ENCODE data around the gene NEURL1.
"Not testable (repeated sequence)": the region's sequence is repeated elsewhere in the genome, so short reads cannot be mapped to it uniquely, and the experiment has no call there.

The NEURL1 gene

DNA sequence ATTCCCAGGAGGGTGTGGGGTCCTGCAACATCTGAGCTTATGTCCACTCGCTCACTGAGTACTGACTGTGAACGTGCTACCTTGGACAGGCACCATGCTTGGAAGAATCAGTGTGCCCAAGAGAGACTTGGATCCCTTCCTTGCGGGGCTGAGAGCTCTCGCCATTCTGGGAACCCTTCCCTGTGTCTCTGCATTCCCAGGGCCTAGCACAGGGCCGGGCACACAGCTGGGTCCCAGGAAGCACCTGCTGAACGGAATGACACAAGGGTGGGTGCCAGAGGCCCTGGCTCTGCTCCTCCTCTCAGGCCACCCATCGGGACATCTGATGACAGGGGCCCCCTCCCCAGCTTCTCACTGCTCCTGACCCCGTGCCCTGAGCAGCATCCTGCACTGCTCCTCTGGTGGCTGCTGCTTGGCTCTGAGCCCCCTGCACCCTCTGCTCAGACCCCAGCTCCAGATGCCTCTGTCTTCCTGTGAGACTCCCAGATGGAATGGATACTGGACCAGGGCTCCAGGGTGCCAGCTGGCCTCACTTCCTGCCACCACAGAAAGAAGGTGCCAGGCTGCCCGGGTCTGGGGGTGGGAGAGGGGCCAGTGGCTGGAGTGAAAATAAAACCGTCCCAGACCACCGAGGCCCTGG is 129.6 kb downstream of the NEURL1 start:
- Mint-ChIP-seq H3K4me3 (no peak overlapping the region), H3K27me3 (no peaks in the 10 kb centered on the region), H3K4me1 (no peaks in the 10 kb centered on the region), H3K27ac (no peak overlapping the region), H3K36me3 (peaks cover 3% of the 10 kb centered on the region), H3K9me3 (no peaks in the 10 kb centered on the region)
- no peak for DNase-seq
- CTCF ChIA-PET, result no interaction called here

DNA sequence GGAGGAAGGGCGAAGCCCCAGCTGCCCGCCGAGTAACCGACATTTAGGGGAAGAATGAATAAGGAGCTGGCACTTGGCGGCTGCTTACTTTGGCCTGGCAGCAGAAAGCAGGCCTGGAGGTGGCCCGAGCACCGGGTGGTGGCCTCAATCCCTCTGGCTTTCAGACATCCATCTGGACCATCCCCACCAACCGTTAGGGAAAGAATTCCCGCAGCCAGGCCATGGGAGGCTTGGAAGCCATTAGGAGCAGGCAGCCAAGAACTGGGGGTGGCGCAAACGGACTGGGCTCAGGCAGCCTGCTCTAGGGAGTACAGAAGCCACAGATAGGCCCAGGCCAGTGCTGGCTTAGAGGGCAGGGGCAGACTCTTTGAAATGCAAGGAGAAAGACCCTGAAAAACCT is 132.7 kb downstream of the NEURL1 start:
- CTCF ChIA-PET, result interaction anchor here (0.7 kb wide), 1 partner anchor 60 kb away, joined by 3 read pairs; no protein-coding TSS in a partner anchor
- H3K27ac Mint-ChIP-seq, result no peak overlapping the region

DNA sequence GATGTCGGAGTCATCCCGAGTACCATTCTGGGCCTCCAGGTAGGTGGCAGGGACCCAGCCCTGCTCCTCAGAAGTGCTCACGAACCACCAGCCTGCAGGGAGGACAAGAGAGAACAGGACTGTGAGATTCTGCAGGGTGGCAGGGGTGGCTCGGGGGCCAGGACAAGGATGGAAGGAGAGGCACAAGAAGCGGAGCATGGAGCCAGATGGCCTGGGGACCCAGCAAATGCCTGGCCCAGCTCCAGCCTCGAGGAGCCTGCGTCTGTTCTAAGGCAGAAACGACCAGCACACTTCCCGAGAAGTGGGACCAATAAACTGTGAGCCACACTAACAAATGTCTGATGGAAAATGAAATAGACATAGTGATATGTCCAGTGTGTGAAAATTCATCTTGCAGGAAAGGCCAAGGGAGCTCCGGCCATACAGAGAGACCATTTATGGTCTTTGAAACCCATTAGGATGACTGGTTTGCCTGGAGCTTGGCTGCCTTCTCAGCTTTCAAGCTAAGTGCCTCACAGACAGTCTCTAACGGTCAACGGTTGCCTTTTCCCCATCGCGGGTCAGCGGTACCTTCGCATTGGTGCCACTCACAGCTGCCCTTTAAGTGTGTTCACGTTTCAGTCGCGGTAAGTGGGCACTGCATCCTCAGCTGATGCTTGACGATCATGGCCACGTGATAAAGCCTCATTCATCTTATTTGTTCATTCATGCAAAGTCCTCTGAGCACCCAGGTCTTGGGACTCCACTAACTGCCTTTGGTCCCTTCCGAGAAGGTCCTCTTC is 133.8 kb downstream of the NEURL1 start:
- H3K9me3 Mint-ChIP-seq, result no peaks in the 10 kb centered on the region
- peaks cover 2% of the 10 kb centered on the region for H3K36me3 Mint-ChIP-seq
- peaks cover 2% of the 10 kb centered on the region for H3K4me1 Mint-ChIP-seq
- H3K27ac Mint-ChIP-seq, result no peak overlapping the region
- no peaks in the 10 kb centered on the region for H3K27me3 Mint-ChIP-seq
- no peak overlapping the region for H3K4me3 Mint-ChIP-seq
- DNase-seq, result no peak
- CTCF ChIA-PET, result interaction anchor here (0.7 to 1.4 kb wide), 2 partner anchors 22 to 32 kb away, joined by 3 to 4 read pairs; no protein-coding TSS in a partner anchor

More for the DNA sequence above, 132.7 kb downstream of the NEURL1 start:
- no peaks in the 10 kb centered on the region for H3K27me3 Mint-ChIP-seq
- H3K36me3 Mint-ChIP-seq, result peaks cover 3% of the 10 kb centered on the region
- DNase-seq, result no peak
- H3K9me3 Mint-ChIP-seq, result no peaks in the 10 kb centered on the region
- H3K4me1 Mint-ChIP-seq, result no peaks in the 10 kb centered on the region
- H3K4me3 Mint-ChIP-seq, result no peak overlapping the region

DNA sequence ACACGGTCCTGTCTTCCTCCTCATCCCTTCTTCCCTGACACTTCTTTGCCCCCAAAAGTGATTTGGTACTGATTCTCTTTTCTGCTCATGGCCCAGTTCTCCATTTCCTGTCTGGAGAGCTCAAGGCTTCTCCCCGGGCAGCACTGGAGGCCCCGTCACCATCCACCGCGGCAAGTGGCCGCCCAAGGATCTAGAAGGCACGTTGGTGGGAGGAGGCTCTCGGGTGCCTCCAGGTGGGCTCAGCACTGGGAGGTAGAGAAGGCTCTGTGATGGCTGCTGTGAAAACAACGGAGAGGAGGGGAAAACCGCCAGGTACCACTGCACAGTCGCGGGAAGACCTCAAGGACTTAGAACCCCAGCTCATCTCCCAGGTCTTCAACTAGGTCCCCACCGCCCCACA is 134.4 kb downstream of the NEURL1 start:
- CTCF ChIA-PET, result interaction anchor here (1.4 kb wide), 1 partner anchor 32 kb away, joined by 4 read pairs; no protein-coding TSS in a partner anchor
- Mint-ChIP-seq H3K4me3 (no peak overlapping the region), H3K27ac (no peak overlapping the region), H3K36me3 (peaks cover 2% of the 10 kb centered on the region), H3K27me3 (no peaks in the 10 kb centered on the region), H3K4me1 (peaks cover 5% of the 10 kb centered on the region), H3K9me3 (no peaks in the 10 kb centered on the region)
- DNase-seq, result no peak

DNA sequence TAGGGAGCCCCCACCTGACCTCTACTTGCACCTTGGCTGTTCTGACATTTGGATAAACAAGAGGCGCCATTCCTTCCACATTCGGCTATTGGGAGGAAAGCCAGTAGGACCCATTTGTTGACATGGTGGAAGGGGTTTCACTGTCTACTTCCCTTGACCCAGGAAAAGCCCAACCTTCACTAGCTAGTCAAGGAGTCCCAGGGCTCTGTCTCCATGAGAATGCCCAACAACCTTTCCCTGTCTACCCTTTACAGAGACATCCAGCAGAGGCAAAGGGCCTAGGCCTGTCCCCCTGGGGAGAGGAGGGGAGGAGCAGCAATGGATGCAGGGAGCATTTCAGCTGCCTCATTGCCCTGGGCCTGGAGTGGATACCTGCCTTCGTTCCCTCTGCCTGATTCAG is 136.1 kb downstream of the NEURL1 start:
- H3K4me3 Mint-ChIP-seq, result no peak overlapping the region
- no peaks in the 10 kb centered on the region for H3K27me3 Mint-ChIP-seq
- H3K27ac Mint-ChIP-seq, result no peak overlapping the region
- H3K4me1 Mint-ChIP-seq, result peaks cover 5% of the 10 kb centered on the region
- DNase-seq, result no peak
- no peaks in the 10 kb centered on the region for H3K9me3 Mint-ChIP-seq
- CTCF ChIA-PET, result interaction anchor here (0.9 kb wide), 1 partner anchor 56 kb away, joined by 3 read pairs; no protein-coding TSS in a partner anchor
- peaks cover 2% of the 10 kb centered on the region for H3K36me3 Mint-ChIP-seq

DNA sequence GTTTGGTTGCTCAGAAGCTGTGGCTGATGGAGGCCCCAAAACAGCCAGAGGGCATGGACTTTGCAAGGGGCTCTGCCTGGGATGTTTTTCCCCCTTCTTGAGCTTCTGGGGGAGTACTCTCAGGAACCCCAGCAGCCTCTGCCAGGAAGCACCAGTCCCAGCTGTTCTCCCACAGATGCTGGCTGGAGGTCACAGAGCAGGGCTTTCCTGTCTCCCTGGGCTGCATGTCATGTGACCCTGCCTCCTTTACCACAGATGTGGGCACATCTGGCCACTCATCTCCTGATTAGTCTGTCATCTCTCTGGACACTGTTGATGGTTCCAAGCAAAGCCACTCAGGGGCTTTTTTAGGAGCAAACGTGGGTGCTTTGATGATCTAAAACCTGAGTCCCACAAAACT is 136.7 kb downstream of the NEURL1 start:
- Mint-ChIP-seq H3K4me3 (no peak overlapping the region), H3K9me3 (no peaks in the 10 kb centered on the region), H3K36me3 (peaks cover under 1% of the 10 kb centered on the region), H3K27ac (no peak overlapping the region), H3K27me3 (no peaks in the 10 kb centered on the region), H3K4me1 (peaks cover 5% of the 10 kb centered on the region)
- CTCF ChIA-PET, result interaction anchor here (0.9 kb wide), 1 partner anchor 56 kb away, joined by 3 read pairs; no protein-coding TSS in a partner anchor
- DNase-seq, result no peak

DNA sequence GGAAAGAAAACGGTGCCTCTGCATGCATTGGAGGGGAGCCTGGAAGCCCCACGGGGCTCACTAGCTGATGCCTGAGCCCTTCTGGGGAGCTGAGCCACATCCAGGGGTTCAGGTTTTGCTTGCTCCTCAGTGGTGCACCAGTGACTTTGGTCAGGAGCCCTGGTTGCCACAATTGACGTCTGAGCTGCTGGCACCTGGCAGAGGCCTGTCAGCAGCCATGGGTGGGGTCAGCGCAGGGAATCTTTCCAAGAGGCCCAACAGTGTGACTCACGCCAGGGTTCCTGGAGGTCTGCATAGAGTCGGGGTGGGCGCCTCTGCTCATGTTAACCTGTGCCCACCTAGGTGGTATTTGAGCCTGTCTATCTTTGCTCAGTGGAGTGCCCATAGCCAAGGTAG is 138.7 kb downstream of the NEURL1 start:
- Mint-ChIP-seq H3K4me3 (no peak overlapping the region), H3K27ac (no peak overlapping the region), H3K27me3 (no peaks in the 10 kb centered on the region), H3K36me3 (no peaks in the 10 kb centered on the region), H3K9me3 (no peaks in the 10 kb centered on the region), H3K4me1 (peaks cover 5% of the 10 kb centered on the region)
- CTCF ChIA-PET, result interaction anchor here (4.2 kb wide), 1 partner anchor 54 kb away, joined by 18 read pairs; no protein-coding TSS in a partner anchor
- DNase-seq, result no peak

DNA sequence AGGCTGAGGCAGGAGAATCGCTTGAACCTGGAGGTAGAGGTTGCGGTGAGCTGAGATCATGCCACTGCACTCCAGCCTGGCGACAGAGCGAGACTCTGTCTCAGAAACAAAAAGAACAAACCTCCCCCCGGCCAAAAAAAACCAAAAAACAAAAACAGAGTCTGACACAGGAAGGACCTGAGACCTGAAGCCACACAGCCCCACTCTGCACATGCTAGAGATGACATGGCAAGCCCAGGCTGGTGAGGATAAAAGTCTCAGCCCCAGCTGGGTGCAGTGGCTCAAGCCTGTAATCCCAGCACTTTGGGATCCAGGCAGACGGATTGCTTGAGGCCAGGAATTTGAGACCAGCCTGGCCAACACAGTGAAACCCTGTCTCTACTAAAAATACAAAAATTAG is 139.4 kb downstream of the NEURL1 start:
- not testable (repeated sequence) for H3K4me1 Mint-ChIP-seq, H3K9me3 Mint-ChIP-seq, H3K4me3 Mint-ChIP-seq, DNase-seq, H3K27me3 Mint-ChIP-seq, H3K36me3 Mint-ChIP-seq
- CTCF ChIA-PET, result interaction anchor here (0.8 to 4.2 kb wide), 2 partner anchors 53 to 67 kb away, joined by 3 to 18 read pairs; no protein-coding TSS in a partner anchor
- peak overlapping the region; percentile 28 for H3K27ac Mint-ChIP-seq

DNA sequence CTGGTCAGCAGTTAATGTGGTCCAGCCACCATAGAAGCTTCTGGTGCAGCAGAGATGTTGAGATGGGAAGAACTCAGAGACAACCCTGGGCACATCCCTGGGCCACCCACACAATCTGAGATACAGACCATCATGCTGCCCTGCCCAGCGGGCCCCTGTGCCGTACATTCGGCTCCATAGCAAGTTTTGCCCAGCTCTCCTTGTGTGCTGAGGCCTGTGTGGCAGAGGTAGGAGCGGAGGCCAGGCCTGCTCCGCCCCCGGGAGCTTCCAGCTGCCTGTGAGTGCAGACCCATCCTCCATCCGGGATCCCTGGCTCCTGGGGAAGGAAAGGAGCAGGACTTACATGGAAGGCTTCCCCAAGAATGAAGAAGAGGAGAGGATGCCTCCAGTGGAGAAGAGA is 140.3 kb downstream of the NEURL1 start:
- CTCF ChIA-PET, result interaction anchor here (0.8 to 4.2 kb wide), 2 partner anchors 52 to 68 kb away, joined by 3 to 18 read pairs; no protein-coding TSS in a partner anchor

DNA sequence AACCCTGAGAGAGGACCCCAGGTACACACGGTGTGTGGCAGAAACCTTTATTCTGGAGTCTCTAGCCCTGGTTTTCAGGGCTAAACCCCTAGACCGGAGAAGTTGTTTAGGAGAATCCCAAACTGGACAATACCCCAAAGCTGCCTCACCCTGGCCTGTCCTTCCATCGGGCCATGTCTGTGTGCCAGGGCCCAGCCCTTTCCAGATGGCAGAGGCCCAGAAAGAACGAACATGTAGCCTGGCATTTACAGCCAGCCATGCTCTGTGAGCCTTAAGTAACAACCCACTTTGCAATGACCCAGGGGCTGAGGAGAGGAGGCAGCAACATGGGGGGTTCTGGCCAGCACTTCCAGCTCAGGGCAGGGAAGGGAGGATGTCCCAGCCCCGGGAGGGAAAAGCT is 142.1 kb downstream of the NEURL1 start:
- H3K27me3 Mint-ChIP-seq, result no peaks in the 10 kb centered on the region
- no peak for DNase-seq
- CTCF ChIA-PET, result interaction anchor here (4.2 kb wide), 1 partner anchor 51 kb away, joined by 18 read pairs; no protein-coding TSS in a partner anchor

More for the DNA sequence above, 140.3 kb downstream of the NEURL1 start:
- Mint-ChIP-seq H3K4me1 (peaks cover 5% of the 10 kb centered on the region), H3K9me3 (no peaks in the 10 kb centered on the region), H3K27me3 (no peaks in the 10 kb centered on the region), H3K27ac (no peak overlapping the region), H3K4me3 (no peak overlapping the region), H3K36me3 (no peaks in the 10 kb centered on the region)
- DNase-seq, result no peak

DNA sequence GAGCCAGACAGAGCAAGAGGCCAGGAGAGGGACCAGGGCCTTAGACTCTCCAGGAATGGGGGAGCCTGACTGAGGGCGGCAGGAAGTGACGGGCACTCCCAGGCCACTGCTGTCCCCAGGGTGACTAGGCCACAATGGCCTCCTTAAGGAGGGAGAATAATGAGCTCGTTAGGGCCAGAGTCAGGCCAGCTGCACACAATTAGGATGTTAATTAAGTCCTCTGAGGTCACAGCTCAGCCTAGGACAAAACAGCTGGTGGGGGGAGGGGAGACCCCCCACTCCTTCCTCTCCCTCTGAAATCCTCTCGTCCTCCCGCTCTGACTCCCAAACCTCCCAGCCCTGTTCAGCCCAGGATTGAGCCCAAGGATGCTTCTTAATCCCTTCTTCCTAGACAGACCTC is 143.0 kb downstream of the NEURL1 start:
- no peaks in the 10 kb centered on the region for H3K27me3 Mint-ChIP-seq
- peaks cover 5% of the 10 kb centered on the region for H3K4me1 Mint-ChIP-seq
- no peak overlapping the region for H3K27ac Mint-ChIP-seq
- DNase-seq, result no peak
- H3K9me3 Mint-ChIP-seq, result no peaks in the 10 kb centered on the region
- no peaks in the 10 kb centered on the region for H3K36me3 Mint-ChIP-seq
- CTCF ChIA-PET, result interaction anchor here (1.4 kb wide), 1 partner anchor 43 kb away, joined by 3 read pairs; no protein-coding TSS in a partner anchor
- no peak overlapping the region for H3K4me3 Mint-ChIP-seq

More for the DNA sequence above, 142.1 kb downstream of the NEURL1 start:
- H3K4me3 Mint-ChIP-seq, result no peak overlapping the region
- peaks cover 5% of the 10 kb centered on the region for H3K4me1 Mint-ChIP-seq
- no peaks in the 10 kb centered on the region for H3K9me3 Mint-ChIP-seq
- no peaks in the 10 kb centered on the region for H3K36me3 Mint-ChIP-seq
- H3K27ac Mint-ChIP-seq, result no peak overlapping the region

DNA sequence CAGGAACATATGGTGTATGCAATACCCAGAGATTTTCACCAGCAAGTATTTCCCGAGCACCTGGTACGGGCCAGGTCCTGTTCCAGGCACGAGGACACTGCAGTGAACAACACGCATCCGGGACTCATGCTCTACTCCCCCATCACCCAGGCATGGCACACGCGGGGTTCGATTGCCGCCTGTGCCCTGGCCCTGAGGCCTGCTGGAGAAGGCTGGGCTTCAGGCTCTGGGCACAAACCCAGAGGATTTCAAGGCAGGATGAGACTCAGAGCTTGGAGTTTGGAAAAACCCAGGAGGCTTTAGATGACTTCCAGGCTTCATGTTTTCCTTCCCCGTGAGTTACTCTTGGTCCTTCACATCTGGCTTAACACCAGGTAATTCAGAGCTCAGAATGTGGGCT is 143.5 kb downstream of the NEURL1 start:
- no peak overlapping the region for H3K4me3 Mint-ChIP-seq
- DNase-seq, result no peak
- CTCF ChIA-PET, result interaction anchor here (1.4 kb wide), 1 partner anchor 44 kb away, joined by 3 read pairs; no protein-coding TSS in a partner anchor
- H3K9me3 Mint-ChIP-seq, result no peaks in the 10 kb centered on the region
- H3K4me1 Mint-ChIP-seq, result peaks cover 5% of the 10 kb centered on the region
- no peaks in the 10 kb centered on the region for H3K36me3 Mint-ChIP-seq
- H3K27me3 Mint-ChIP-seq, result no peaks in the 10 kb centered on the region
- H3K27ac Mint-ChIP-seq, result no peak overlapping the region

DNA sequence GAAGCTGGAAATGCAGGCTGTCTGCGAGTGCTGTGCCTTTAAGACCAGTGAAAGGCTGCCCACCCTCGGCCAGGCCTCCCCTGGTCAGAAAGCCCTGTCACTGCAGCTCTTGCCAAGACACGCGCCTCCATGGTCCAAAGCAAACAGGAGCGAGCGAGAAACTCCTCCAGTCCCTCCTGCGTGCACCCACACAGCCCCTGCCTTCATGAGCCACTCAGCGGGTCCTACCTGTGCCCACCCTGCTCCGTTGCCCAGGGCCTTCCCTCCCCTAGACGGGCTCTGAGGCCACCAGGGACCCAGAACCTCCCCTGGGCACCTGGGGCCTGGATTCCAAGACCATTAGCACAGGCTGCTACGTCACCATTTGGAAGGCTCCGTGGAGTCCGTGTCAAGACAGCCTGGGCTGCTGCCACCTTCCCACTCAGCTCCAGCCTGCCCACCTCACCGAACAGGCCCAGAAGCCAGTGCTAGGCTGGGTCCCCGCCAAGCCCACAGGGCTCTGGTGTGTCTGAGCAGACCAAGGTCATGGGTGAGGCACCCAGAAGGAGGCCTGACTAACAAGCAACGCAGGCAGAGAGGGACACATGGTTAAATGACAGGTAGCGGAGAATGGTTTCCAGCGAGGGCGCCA is 144.5 kb downstream of the NEURL1 start:
- Mint-ChIP-seq H3K4me3 (no peak overlapping the region), H3K36me3 (no peaks in the 10 kb centered on the region), H3K4me1 (no peaks in the 10 kb centered on the region), H3K9me3 (no peaks in the 10 kb centered on the region), H3K27ac (no peak overlapping the region), H3K27me3 (no peaks in the 10 kb centered on the region)
- CTCF ChIA-PET, result interaction anchor here (1.1 to 1.4 kb wide), 2 partner anchors 45 to 48 kb away, joined by 3 to 4 read pairs; no protein-coding TSS in a partner anchor
- no peak for DNase-seq

DNA sequence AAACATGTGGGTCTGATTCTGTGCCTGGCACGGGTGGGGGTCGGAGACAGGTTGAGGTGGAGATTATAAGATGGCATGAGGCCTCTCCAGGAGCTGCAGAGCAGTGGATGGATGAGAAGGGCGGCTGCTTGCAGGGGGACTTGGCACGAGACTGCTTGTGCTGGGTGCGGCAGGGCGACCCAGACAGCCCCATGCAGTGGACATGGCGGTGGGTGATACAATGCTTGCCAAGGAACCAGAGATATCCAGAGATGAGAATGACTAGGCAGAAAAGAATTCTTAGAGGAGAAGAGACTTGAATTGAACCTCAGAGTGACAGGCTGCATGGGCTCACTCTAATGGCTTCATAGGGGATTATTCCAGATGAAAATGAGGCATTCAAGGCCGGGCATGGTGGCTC is 145.4 kb downstream of the NEURL1 start:
- H3K9me3 Mint-ChIP-seq, result no peaks in the 10 kb centered on the region
- no peaks in the 10 kb centered on the region for H3K36me3 Mint-ChIP-seq
- no peak overlapping the region for H3K27ac Mint-ChIP-seq
- H3K27me3 Mint-ChIP-seq, result no peaks in the 10 kb centered on the region
- H3K4me1 Mint-ChIP-seq, result no peaks in the 10 kb centered on the region
- CTCF ChIA-PET, result no interaction called here
- DNase-seq, result no peak
- no peak overlapping the region for H3K4me3 Mint-ChIP-seq

Data from activated naive CD4-positive, alpha-beta T cell treated with anti-CD3 and anti-CD28 coated beads, Interleukin-2, amount 10 ng/mL, durations not matched to agents 7 days and 5 days (primary cell).